Prostate gland (tissue), 2 donors: ENCODE results near the gene R3HDM2.

Source experiments
- POLR2A ChIP-seq: fragments of 450-650 bp; IDR thresholded peaks from one replicate; pipeline ENCODE4 v1.6.1; 2016; ENCODE audit warnings: antibody characterized with exemption, mild to moderate bottlenecking
- TF ChIP-seq, protein P1 (sequence below), 4 experiments: fragments of 200-600 bp in 2 of 4; fragments of 450-650 bp in 2 of 4; sonication (generic) in 2 of 4; IDR thresholded peaks; 1 replicate in 3 of 4; 2 replicates in 1 of 4; pipeline ENCODE4 v1.5.1; 2016 to 2019; ENCODE audit warnings: antibody characterized with exemption in 4 of 4, mild to moderate bottlenecking in 2 of 4, moderate library complexity in 2 of 4

DNA sequence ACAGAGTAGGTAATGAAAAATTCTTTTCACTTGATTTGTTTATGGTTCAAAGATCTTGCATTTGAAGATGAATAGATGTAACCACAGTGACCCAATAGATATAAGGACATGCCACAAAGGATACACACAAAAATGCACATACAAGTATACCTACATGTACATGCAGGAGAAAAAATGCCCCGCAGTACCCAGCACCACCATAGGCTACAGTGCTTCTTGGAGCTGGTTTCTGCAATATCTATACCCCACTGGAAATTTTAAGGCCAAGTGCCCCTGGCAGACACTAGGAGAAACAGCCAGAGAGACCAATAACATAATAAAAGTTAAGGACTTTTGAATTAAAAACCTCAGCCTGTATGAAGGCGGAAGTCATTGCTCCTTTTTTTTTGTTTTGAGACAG lies 167.7 kb downstream of the R3HDM2 start:
- no peak for TF ChIP-seq POLR2A
- TF ChIP-seq, protein P1, sequence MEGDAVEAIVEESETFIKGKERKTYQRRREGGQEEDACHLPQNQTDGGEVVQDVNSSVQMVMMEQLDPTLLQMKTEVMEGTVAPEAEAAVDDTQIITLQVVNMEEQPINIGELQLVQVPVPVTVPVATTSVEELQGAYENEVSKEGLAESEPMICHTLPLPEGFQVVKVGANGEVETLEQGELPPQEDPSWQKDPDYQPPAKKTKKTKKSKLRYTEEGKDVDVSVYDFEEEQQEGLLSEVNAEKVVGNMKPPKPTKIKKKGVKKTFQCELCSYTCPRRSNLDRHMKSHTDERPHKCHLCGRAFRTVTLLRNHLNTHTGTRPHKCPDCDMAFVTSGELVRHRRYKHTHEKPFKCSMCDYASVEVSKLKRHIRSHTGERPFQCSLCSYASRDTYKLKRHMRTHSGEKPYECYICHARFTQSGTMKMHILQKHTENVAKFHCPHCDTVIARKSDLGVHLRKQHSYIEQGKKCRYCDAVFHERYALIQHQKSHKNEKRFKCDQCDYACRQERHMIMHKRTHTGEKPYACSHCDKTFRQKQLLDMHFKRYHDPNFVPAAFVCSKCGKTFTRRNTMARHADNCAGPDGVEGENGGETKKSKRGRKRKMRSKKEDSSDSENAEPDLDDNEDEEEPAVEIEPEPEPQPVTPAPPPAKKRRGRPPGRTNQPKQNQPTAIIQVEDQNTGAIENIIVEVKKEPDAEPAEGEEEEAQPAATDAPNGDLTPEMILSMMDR (IDR thresholded peaks at IDR 0.05), result no peak
